ENCODE measurements around the gene WDR70. TPM values are rescaled to one million over a fixed set of nuclear protein-coding genes. Genes with fewer than 3 reads are reported as not detected.

Gene WDR70
- total RNA-seq, 1 donor from 2014 or later: 34.3 TPM

- no peak for DNase-seq
Measured at GRCh38 chr5:37724395-37725125, 345.4 kb downstream of the WDR70 start.

DNA sequence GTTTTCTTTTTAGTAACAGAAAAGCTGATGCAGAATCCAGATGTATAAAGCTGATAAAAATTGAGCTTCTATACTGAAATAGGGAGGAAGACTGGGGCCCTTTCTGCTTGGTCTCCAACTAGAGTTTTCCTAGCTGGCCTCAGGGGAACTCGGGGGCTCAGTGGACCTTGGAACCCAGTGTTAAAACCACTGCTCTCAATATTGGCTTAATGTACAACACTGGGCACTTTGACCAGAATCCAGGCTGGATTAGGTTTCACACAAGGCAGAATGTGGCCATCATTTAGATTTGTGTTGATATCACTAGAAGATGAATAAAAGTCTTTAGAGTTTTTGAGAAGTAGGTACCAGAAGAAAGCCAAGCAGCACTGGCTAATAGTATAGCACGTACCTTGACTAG, 346.1 kb downstream of the WDR70 start:
- DNase-seq: no peak

DNA sequence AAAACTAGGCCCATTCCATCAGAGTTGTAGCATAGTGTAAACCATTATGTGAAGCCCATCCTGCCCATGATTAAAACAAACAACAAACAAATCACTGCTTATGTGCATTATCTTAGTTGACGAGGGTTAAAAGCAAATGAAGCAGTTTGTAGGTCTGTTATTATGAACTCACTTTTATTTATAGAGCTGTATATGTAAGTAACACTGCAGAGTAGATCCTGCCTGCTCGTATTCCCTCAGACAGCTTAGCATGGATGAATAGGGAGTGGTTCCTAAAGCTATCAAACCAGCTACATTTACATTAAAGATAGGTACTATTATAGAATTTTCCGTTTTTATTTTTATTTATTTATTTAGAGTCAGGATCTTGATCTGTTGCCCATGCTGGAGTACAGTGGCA, 348.1 kb downstream of the WDR70 start:
- no peak for DNase-seq

- DNase-seq: no peak
Measured at GRCh38 chr5:37730896-37731455, 351.9 kb downstream of the WDR70 start.

DNA sequence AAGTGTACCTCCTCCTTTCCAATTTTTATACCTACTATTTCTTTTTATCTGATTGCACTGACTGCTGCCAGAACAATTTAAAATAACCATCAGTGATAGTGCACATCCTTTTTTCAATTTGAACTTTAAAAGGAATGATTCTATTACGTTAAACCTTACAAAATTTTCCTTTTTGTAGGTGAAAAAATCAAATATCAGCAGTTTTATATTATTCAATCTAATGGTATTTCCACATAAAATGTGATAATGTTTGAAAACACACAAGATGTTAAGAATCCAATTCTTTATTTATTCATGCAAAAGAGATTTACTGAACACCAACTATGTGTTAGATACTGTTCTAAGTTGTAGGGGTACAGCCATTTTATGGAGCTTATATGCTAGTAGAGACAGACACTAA, 355.0 kb downstream of the WDR70 start:
- DNase-seq: no peak

GRCh38 chr5:37735649-37736347, 356.7 kb downstream of the WDR70 start:
- peak; percentile 43 for DNase-seq

DNA sequence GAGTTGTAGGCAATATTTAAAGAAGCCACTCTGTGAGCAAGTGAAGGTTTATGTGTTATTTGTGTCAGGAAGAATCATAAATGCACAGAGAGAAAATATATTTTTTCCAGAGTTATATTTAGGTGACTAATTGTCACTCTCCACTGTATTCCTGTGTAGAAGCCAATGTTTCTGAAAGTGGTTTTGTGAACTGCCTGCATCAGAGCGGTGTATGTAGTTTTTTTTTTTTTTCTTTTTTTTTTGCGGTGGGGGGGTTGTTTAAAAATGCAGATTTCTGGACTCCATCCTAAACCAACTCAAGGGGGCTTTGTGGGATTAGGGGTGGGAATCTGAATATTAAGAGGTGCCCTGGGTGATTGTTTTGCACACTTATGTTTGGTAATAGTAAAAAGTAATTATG, 357.3 kb downstream of the WDR70 start:
- no peak for DNase-seq

GRCh38 chr5:37737326-37738056, 358.4 kb downstream of the WDR70 start:
- DNase-seq: no peak

- DNase-seq: peak; percentile 46
Measured at GRCh38 chr5:37738057-37738691, 359.1 kb downstream of the WDR70 start.

GRCh38 chr5:37738865-37739488, 359.9 kb downstream of the WDR70 start:
- DNase-seq: no peak

GRCh38 chr5:37739817-37740261, 360.7 kb downstream of the WDR70 start:
- peak; percentile 45 for DNase-seq

GRCh38 chr5:37740331-37741066, 361.4 kb downstream of the WDR70 start:
- no peak for DNase-seq

DNA sequence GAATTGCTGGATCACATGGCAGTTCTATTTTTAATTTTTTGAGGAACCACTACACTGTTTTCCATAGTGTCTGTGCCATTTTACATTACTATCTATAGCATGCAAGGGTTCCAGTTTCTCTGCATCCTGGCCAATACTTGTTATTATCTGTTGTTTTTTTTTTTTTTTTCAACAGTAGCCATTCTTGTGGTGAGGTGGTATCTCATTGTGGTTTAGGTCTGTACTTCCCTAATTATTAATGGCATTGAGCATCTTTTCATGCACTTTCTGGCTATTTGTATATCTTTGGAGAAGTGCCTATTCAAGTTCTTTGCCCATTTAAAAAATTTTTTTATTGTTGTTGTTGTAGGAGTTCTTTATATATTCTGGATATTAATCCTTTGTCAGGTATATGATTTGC, 363.0 kb downstream of the WDR70 start:
- DNase-seq: no peak

GRCh38 chr5:37751227-37751626, 372.1 kb downstream of the WDR70 start:
- DNase-seq: no peak

- DNase-seq: peak; percentile 80
Measured at GRCh38 chr5:37754976-37755375, 375.9 kb downstream of the WDR70 start.

DNA sequence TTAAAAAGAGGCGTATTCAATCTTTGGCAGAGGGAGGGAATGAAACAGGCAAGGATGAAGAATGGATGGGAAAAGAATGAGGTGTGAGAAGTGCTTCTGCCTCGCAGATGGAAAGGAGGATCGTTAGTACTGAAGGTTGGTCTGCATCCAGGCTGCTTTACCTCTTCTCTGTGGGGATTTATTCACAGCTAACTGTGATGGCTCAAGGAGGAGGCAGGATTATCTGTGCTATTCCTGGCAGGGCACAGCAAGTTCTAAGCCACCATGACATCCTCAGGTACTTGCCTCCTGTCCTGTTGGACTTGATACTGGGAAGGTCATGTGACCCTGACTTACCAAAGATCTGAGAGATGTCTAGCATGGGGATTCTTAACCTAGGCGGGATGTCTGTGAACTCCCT, 376.5 kb downstream of the WDR70 start:
- DNase-seq: no peak

GRCh38 chr5:37756248-37756647, 377.1 kb downstream of the WDR70 start:
- DNase-seq: no peak

- no peak for DNase-seq
Measured at GRCh38 chr5:37757980-37758582, 379.0 kb downstream of the WDR70 start.

- DNase-seq: no peak
Measured at GRCh38 chr5:37767251-37767650, 388.1 kb downstream of the WDR70 start.

DNA sequence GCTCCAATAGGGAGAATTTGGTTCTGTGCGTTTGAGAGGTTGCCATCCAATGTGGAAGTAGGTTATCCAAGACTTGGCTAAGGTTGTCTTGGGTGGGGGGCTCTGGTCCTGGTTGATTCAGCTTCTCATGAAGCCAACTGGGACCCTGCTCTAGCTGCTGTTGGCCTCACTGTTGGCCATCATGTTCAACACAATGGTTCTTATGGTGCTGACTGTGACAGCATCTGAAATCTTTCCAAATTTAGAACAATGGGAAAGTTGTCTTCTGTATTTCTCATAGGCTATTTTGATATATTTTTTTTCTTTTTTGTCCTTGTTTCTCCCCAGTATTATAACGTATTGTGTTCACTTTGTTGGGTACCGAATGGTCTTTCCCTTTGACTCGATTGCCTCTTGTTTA, 388.8 kb downstream of the WDR70 start:
- DNase-seq: no peak

- no peak for DNase-seq
Measured at GRCh38 chr5:37768371-37768770, 389.3 kb downstream of the WDR70 start.

All from skin of body (tissue), 2 donors.